ENCODE results near the gene PHF21A.

Gene PHF21A

GRCh38 chr11:46049325-46049897 is 71.8 kb downstream of the PHF21A start:
- Histone ChIP-seq H3K4me3 (ENCODE audit: low read depth, low read length) (no peak overlapping the region), H3K27ac (peak overlapping the region; percentile 68), H3K36me3 (ENCODE audit: control insufficient read depth, insufficient read depth, low read length) (no peaks in the 10 kb centered on the region), H3K4me2 (ENCODE audit: low read length) (no peak overlapping the region), H3K79me2 (peaks cover 6% of the 10 kb centered on the region), H3K9ac (no peak overlapping the region), H3K4me1 (peaks cover 40% of the 10 kb centered on the region), H3K27me3 (ENCODE audit: control insufficient read depth, insufficient read depth, low read length) (no peaks in the 10 kb centered on the region), H2AFZ (no peak overlapping the region), H3K9me3 (ENCODE audit: control insufficient read depth, low read length) (no peaks in the 10 kb centered on the region)
- TF ChIP-seq CTCF (IDR thresholded peaks at IDR 0.05) = no peak

GRCh38 chr11:46048198-46048597 is 73.1 kb downstream of the PHF21A start:
- Histone ChIP-seq H3K4me3 (ENCODE audit: low read depth, low read length) (no peak overlapping the region), H3K36me3 (ENCODE audit: control insufficient read depth, insufficient read depth, low read length) (no peaks in the 10 kb centered on the region), H3K9ac (no peak overlapping the region), H3K27me3 (ENCODE audit: control insufficient read depth, insufficient read depth, low read length) (no peaks in the 10 kb centered on the region), H3K9me3 (ENCODE audit: control insufficient read depth, low read length) (no peaks in the 10 kb centered on the region), H3K27ac (no peak overlapping the region), H3K4me2 (ENCODE audit: low read length) (no peak overlapping the region), H3K79me2 (peaks cover 6% of the 10 kb centered on the region), H2AFZ (no peak overlapping the region), H3K4me1 (peaks cover 38% of the 10 kb centered on the region)
- no peak for TF ChIP-seq CTCF (IDR thresholded peaks at IDR 0.05)

- Histone ChIP-seq H3K4me1 (peaks cover 38% of the 10 kb centered on the region), H3K36me3 (ENCODE audit: control insufficient read depth, insufficient read depth, low read length) (no peaks in the 10 kb centered on the region), H2AFZ (no peak overlapping the region), H3K27ac (no peak overlapping the region), H3K27me3 (ENCODE audit: control insufficient read depth, insufficient read depth, low read length) (no peaks in the 10 kb centered on the region), H3K4me3 (ENCODE audit: low read depth, low read length) (no peak overlapping the region), H3K4me2 (ENCODE audit: low read length) (no peak overlapping the region), H3K79me2 (peaks cover 10% of the 10 kb centered on the region), H3K9ac (no peak overlapping the region), H3K9me3 (ENCODE audit: control insufficient read depth, low read length) (no peaks in the 10 kb centered on the region)
- TF ChIP-seq CTCF (IDR thresholded peaks at IDR 0.05) = no peak
Observed at GRCh38 chr11:46047520-46047919, 73.7 kb downstream of the PHF21A start.

GRCh38 chr11:46045811-46046210 is 75.4 kb downstream of the PHF21A start:
- H3K4me3 ChIP-seq (ENCODE audit: low read depth, low read length) = no peak overlapping the region
- H3K4me1 ChIP-seq = peaks cover 39% of the 10 kb centered on the region
- H3K27ac ChIP-seq = no peak overlapping the region
- no peaks in the 10 kb centered on the region for H3K36me3 ChIP-seq (ENCODE audit: control insufficient read depth, insufficient read depth, low read length)
- peaks cover 12% of the 10 kb centered on the region for H3K79me2 ChIP-seq
- no peaks in the 10 kb centered on the region for H3K27me3 ChIP-seq (ENCODE audit: control insufficient read depth, insufficient read depth, low read length)
- no peaks in the 10 kb centered on the region for H3K9me3 ChIP-seq (ENCODE audit: control insufficient read depth, low read length)
- no peak for TF ChIP-seq CTCF (IDR thresholded peaks at IDR 0.05)
- no peak overlapping the region for H2AFZ ChIP-seq
- no peak overlapping the region for H3K9ac ChIP-seq
- no peak overlapping the region for H3K4me2 ChIP-seq (ENCODE audit: low read length)

GRCh38 chr11:46044601-46045000 is 76.7 kb downstream of the PHF21A start:
- no peaks in the 10 kb centered on the region for H3K36me3 ChIP-seq (ENCODE audit: control insufficient read depth, insufficient read depth, low read length)
- no peak overlapping the region for H3K27ac ChIP-seq
- no peak overlapping the region for H2AFZ ChIP-seq
- no peak overlapping the region for H3K9ac ChIP-seq
- H3K79me2 ChIP-seq = peaks cover 12% of the 10 kb centered on the region
- no peak overlapping the region for H3K4me2 ChIP-seq (ENCODE audit: low read length)
- H3K27me3 ChIP-seq (ENCODE audit: control insufficient read depth, insufficient read depth, low read length) = no peaks in the 10 kb centered on the region
- H3K9me3 ChIP-seq (ENCODE audit: control insufficient read depth, low read length) = no peaks in the 10 kb centered on the region
- TF ChIP-seq CTCF (IDR thresholded peaks at IDR 0.05) = no peak
- H3K4me1 ChIP-seq = peaks cover 39% of the 10 kb centered on the region
- no peak overlapping the region for H3K4me3 ChIP-seq (ENCODE audit: low read depth, low read length)
